GM13977 (cell line): ENCODE measurements around the gene SMR3A.

ENCODE experiments used
- DNase-seq: peaks from one replicate; pipeline ENCODE4 v3.0.0; 2012; ENCODE audit warnings: low spot score
- CTCF ChIP-seq: IDR thresholded peaks from 2 replicates; pipeline ENCODE4 v1.5.1; 2012; ENCODE audit warnings: mild to moderate bottlenecking, control low read depth; ENCODE audit not compliant: insufficient read depth; ENCODE audit errors: extremely low read depth, missing control alignments
- in situ Hi-C: fragments of 300-500 bp; cut with MboI; formaldehyde crosslinking; loops from one replicate; pipeline ENCODE4 v1.12.0; 2022; ENCODE audit warnings: low sequenced_read_pairs, low pct_unique_long_range_greater_than_20kb, mixed read lengths, inconsistent platforms; ENCODE audit not compliant: unreplicated experiment

The SMR3A gene

DNA sequence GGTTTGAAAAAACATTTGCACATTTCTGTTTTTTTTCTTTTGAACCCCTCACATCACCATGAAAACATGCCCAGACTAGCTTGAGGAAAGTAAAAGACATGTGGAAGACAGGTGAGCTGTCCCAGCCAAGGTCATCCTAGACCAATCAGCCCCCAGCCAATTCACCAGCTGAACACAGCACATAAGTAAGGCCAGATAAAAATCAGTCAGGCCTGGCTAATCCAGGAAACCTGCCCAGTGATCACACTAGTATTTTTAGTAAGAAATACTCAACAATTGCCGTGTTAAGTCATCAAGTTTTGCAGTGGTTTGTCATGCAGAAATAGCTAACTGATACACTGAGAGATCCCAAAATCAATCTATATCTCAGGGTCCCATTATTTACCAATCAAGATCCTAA is 4.4 kb upstream of the SMR3A start:
- in situ Hi-C loops, result no loop called here
- DNase-seq, result no peak
- TF ChIP-seq CTCF, result no peak

DNA sequence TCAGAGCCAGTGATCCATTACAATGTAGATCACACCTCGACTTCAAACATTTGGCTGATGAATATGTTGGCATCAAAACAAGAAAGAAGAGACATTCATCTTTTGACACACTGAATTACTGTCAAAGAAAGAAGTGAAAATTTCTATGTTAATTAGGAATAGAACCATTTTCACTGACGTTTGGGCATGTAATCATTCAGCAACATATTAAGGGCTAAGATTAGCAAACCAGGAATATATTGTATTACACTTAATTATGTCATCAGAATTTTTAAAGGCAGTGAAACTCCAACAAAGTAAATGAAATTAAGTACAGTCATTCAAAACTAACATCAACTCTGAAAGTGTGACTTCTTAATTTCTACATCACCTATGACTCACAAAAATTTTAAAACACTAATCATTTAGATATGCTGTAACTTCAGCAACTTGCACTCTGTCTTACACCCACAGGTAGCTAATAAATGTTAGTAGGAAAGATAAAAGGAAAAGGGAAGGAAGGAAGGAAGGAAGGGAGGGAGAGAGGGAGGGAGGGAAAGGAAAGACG is 1.4 kb upstream of the SMR3A start:
- DNase-seq, result no peak
- in situ Hi-C loops, result no loop called here
- TF ChIP-seq CTCF, result no peak

GRCh38 chr4:70364002-70364401 is 3.4 kb downstream of the SMR3A start:
- TF ChIP-seq CTCF, result no peak
- no peak for DNase-seq
- in situ Hi-C loops, result no loop called here

DNA sequence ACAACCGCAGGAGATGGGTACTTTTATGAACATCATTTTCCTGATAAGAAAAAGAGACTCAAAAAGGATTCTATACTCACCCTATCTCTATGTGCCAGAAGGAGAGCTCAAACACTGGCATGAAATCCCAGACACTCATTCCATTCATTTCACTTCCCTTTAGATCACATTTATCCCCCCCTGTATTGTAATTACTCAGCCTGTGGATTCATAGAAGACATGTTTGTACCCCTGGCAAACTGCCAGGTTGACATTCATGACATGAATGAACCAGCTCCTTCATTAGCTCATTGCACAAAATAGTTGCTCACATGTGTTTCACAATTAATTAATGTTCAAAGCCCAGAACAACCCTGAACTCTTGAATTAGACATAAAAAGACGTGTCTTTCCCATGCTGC is 4.9 kb downstream of the SMR3A start:
- in situ Hi-C loops, result no loop called here
- DNase-seq, result no peak

DNA sequence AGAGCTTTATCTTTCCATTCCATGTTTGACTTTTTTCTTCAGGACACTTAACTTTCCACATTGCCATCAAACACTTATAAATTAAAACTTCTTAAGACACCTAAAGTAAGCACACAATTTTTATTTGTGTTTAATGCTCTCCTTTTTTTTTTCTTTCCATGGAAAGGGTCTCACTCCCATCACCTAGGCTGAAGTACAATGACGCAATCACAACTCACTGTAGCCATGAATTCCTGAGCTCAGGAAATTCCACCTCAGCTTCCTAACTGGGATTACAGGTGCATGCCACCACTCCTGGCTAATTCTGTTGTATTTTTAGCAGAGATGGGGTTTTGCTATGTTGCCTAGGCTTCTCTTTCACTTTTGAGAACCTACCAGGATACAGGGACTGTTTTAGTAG is 7.3 kb downstream of the SMR3A start:
- DNase-seq, result no peak
- in situ Hi-C loops, result no loop called here

More for the DNA sequence above, 4.9 kb downstream of the SMR3A start:
- no peak for TF ChIP-seq CTCF

GRCh38 chr4:70371987-70372386 is 11.4 kb downstream of the SMR3A start:
- no peak for TF ChIP-seq CTCF
- in situ Hi-C loops, result no loop called here
- DNase-seq, result no peak

More for the DNA sequence above, 7.3 kb downstream of the SMR3A start:
- no peak for TF ChIP-seq CTCF

- in situ Hi-C loops, result no loop called here
- DNase-seq, result no peak
- TF ChIP-seq CTCF, result no peak
Measured at GRCh38 chr4:70372760-70373159, 12.2 kb downstream of the SMR3A start.
